Neural cell (in vitro differentiated cells): ENCODE results near the gene MAN2A2. TPM values are rescaled to one million over a fixed set of nuclear protein-coding genes. Genes with fewer than 3 reads are reported as not detected.

Experiments used
- H2AFZ ChIP-seq: fragments of 200-600, 300-800 bp; sonication (generic), shearing (Covaris generic); 2 replicates; pipeline ENCODE4 v1.6.0; 2014; ENCODE audit warnings: low read depth, mild to moderate bottlenecking, antibody characterized with exemption, low read length, moderate library complexity
- H3F3A ChIP-seq: fragments of 200-600 bp; shearing (Covaris generic); 2 replicates; pipeline ENCODE4 v1.6.1; 2016; ENCODE audit warnings: mild to moderate bottlenecking, moderate library complexity, mixed read lengths, antibody characterized with exemption, low read length; ENCODE audit not compliant: insufficient read depth, poor library complexity, severe bottlenecking
- H3K27ac ChIP-seq: fragments of 200-600, 300-800 bp; sonication (generic), shearing (Covaris generic); 2 replicates; pipeline ENCODE4 v1.5.1; 2014; ENCODE audit warnings: mild to moderate bottlenecking, low read length, moderate library complexity
- H3K27me3 ChIP-seq: fragments of 300-800, 200-600 bp; sonication (generic), shearing (Covaris generic); 2 replicates; pipeline ENCODE4 v1.6.0; 2014; ENCODE audit warnings: mild to moderate bottlenecking, low read depth, low read length, moderate library complexity; ENCODE audit not compliant: insufficient read depth
- H3K36me3 ChIP-seq: fragments of 300-800, 200-600 bp; sonication (generic), shearing (Covaris generic); 2 replicates; pipeline ENCODE4 v1.5.1; 2014; ENCODE audit warnings: mild to moderate bottlenecking, antibody characterized with exemption, low read length, moderate library complexity; ENCODE audit not compliant: insufficient read depth
- H3K4me2 ChIP-seq: fragments of 300-800, 200-600 bp; sonication (generic), shearing (Covaris generic); 2 replicates; pipeline ENCODE4 v1.6.0; 2014; ENCODE audit warnings: mild to moderate bottlenecking, low read length
- H3K4me3 ChIP-seq: fragments of 300-800, 200-600 bp; sonication (generic), shearing (Covaris generic); 2 replicates; pipeline ENCODE4 v1.5.1; 2014; ENCODE audit warnings: mild to moderate bottlenecking, low read length, moderate library complexity
- H3K79me2 ChIP-seq: fragments of 200-600 bp; shearing (Covaris generic); replicated peaks from 2 replicates; pipeline ENCODE4 v1.6.0; 2014; ENCODE audit warnings: mild to moderate bottlenecking, low read length, moderate library complexity; ENCODE audit not compliant: insufficient read depth
- H3K9ac ChIP-seq: fragments of 300-800, 200-600 bp; sonication (generic), shearing (Covaris generic); 2 replicates; pipeline ENCODE4 v1.6.1; 2016; ENCODE audit warnings: mild to moderate bottlenecking, low read length, mixed read lengths
- H3K9me2 ChIP-seq: fragments of 200-600 bp; shearing (Covaris generic); 2 replicates; pipeline ENCODE4 v1.6.1; 2016; ENCODE audit warnings: mild to moderate bottlenecking, low read length, mixed read lengths; ENCODE audit not compliant: insufficient read depth
- H3K9me3 ChIP-seq: fragments of 200-600, 300-800 bp; sonication (generic), shearing (Covaris generic); 2 replicates; pipeline ENCODE4 v1.6.1; 2016; ENCODE audit warnings: mild to moderate bottlenecking, mixed run types, low read length, moderate library complexity, mixed read lengths
- H4K20me1 ChIP-seq: fragments of 200-600 bp; shearing (Covaris generic); 2 replicates; pipeline ENCODE4 v1.6.1; 2016; ENCODE audit warnings: mild to moderate bottlenecking, mixed run types; ENCODE audit not compliant: insufficient read depth
- EP300 ChIP-seq: fragments of 450-650 bp; conservative IDR thresholded peaks from 2 replicates; pipeline ENCODE4 v1.6.1; 2014; ENCODE audit warnings: antibody characterized with exemption, mild to moderate bottlenecking, moderate library complexity; ENCODE audit not compliant: poor library complexity, severe bottlenecking
- EZH2 ChIP-seq: fragments of 200-600, 300-800 bp; shearing (Covaris generic), sonication (generic); IDR thresholded peaks from 2 replicates; pipeline ENCODE4 v1.6.1; 2014; ENCODE audit warnings: antibody characterized with exemption, low read length, borderline replicate concordance, mild to moderate bottlenecking; ENCODE audit not compliant: insufficient read depth, poor library complexity, severe bottlenecking
- MXI1 ChIP-seq: fragments of 450-650 bp; conservative IDR thresholded peaks from 2 replicates; pipeline ENCODE4 v1.6.1; 2014; ENCODE audit warnings: antibody characterized with exemption, mild to moderate bottlenecking; ENCODE audit not compliant: poor library complexity, severe bottlenecking
- POLR2AphosphoS5 ChIP-seq: IDR thresholded peaks from 2 replicates; pipeline ENCODE4 v1.6.1; 2012
- RAD21 ChIP-seq: fragments of 450-650 bp; conservative IDR thresholded peaks from 2 replicates; pipeline ENCODE4 v1.6.1; 2014; ENCODE audit warnings: antibody characterized with exemption, mild to moderate bottlenecking, moderate library complexity
- SMC3 ChIP-seq: fragments of 450-650 bp; conservative IDR thresholded peaks from 2 replicates; pipeline ENCODE4 v1.6.1; 2014; ENCODE audit warnings: antibody characterized with exemption, mild to moderate bottlenecking, moderate library complexity; ENCODE audit not compliant: poor library complexity
- TAF1 ChIP-seq: IDR thresholded peaks from 2 replicates; pipeline ENCODE4 v1.6.1; 2012; ENCODE audit warnings: low read depth
- polyA plus RNA-seq: library from polyadenylated mRNA; depleted of rRNA; stranded (reverse); fragments of >200 nt; gene quantifications from 2 replicates; pipeline ENCODE4 v1.2.3, GENCODE V29; 2014
- TF ChIP-seq, protein P1 (sequence below): IDR thresholded peaks from 2 replicates; pipeline ENCODE4 v1.6.1; 2012; ENCODE audit warnings: borderline replicate concordance
- TF ChIP-seq, protein P2 (sequence below): fragments of 450-650 bp; IDR thresholded peaks from 2 replicates; pipeline ENCODE4 v1.5.1; 2014; ENCODE audit warnings: antibody characterized with exemption, mild to moderate bottlenecking, moderate library complexity; ENCODE audit not compliant: poor library complexity, severe bottlenecking

The MAN2A2 gene
- polyA plus RNA-seq, 1 donor from 2014 or later, result 59.8 TPM

DNA sequence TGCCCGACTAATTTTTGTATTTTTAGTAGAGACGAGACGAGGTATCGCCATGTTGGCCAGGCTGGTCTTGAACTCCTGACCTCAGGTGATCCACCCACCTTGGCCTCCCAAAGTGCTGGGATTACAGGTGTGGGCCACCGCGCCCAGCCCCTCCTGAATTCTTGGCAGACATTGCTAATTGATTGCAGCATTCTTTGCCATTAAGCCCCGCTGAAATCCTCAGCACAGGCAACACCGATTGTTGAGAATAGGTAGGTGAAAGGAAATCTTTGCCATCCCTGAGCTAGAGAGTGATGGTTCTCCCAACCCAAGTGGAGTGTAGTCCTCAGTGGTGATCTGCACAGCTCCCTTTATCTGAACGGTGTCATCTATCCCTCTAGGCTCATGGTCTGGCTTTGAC lies 1.6 kb downstream of the MAN2A2 start:
- Histone ChIP-seq H2AFZ (no peak overlapping the region), H3K4me3 (no peak overlapping the region), H4K20me1 (no peaks in the 10 kb centered on the region), H3F3A (no peaks in the 10 kb centered on the region), H3K27me3 (no peaks in the 10 kb centered on the region), H3K4me2 (no peak overlapping the region), H3K9ac (no peak overlapping the region), H3K79me2 (no peaks in the 10 kb centered on the region), H3K9me2 (no peaks in the 10 kb centered on the region), H3K36me3 (peaks cover 7% of the 10 kb centered on the region), H3K27ac (no peak overlapping the region), H3K9me3 (no peaks in the 10 kb centered on the region)
- TF ChIP-seq EZH2 (no peak), EP300 (no peak), RAD21 (no peak), SMC3 (no peak), POLR2AphosphoS5 (no peak), MXI1 (no peak), TAF1 (no peak)
- TF ChIP-seq, protein P1, sequence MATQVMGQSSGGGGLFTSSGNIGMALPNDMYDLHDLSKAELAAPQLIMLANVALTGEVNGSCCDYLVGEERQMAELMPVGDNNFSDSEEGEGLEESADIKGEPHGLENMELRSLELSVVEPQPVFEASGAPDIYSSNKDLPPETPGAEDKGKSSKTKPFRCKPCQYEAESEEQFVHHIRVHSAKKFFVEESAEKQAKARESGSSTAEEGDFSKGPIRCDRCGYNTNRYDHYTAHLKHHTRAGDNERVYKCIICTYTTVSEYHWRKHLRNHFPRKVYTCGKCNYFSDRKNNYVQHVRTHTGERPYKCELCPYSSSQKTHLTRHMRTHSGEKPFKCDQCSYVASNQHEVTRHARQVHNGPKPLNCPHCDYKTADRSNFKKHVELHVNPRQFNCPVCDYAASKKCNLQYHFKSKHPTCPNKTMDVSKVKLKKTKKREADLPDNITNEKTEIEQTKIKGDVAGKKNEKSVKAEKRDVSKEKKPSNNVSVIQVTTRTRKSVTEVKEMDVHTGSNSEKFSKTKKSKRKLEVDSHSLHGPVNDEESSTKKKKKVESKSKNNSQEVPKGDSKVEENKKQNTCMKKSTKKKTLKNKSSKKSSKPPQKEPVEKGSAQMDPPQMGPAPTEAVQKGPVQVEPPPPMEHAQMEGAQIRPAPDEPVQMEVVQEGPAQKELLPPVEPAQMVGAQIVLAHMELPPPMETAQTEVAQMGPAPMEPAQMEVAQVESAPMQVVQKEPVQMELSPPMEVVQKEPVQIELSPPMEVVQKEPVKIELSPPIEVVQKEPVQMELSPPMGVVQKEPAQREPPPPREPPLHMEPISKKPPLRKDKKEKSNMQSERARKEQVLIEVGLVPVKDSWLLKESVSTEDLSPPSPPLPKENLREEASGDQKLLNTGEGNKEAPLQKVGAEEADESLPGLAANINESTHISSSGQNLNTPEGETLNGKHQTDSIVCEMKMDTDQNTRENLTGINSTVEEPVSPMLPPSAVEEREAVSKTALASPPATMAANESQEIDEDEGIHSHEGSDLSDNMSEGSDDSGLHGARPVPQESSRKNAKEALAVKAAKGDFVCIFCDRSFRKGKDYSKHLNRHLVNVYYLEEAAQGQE, result no peak
- TF ChIP-seq, protein P2, sequence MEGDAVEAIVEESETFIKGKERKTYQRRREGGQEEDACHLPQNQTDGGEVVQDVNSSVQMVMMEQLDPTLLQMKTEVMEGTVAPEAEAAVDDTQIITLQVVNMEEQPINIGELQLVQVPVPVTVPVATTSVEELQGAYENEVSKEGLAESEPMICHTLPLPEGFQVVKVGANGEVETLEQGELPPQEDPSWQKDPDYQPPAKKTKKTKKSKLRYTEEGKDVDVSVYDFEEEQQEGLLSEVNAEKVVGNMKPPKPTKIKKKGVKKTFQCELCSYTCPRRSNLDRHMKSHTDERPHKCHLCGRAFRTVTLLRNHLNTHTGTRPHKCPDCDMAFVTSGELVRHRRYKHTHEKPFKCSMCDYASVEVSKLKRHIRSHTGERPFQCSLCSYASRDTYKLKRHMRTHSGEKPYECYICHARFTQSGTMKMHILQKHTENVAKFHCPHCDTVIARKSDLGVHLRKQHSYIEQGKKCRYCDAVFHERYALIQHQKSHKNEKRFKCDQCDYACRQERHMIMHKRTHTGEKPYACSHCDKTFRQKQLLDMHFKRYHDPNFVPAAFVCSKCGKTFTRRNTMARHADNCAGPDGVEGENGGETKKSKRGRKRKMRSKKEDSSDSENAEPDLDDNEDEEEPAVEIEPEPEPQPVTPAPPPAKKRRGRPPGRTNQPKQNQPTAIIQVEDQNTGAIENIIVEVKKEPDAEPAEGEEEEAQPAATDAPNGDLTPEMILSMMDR, result no peak

DNA sequence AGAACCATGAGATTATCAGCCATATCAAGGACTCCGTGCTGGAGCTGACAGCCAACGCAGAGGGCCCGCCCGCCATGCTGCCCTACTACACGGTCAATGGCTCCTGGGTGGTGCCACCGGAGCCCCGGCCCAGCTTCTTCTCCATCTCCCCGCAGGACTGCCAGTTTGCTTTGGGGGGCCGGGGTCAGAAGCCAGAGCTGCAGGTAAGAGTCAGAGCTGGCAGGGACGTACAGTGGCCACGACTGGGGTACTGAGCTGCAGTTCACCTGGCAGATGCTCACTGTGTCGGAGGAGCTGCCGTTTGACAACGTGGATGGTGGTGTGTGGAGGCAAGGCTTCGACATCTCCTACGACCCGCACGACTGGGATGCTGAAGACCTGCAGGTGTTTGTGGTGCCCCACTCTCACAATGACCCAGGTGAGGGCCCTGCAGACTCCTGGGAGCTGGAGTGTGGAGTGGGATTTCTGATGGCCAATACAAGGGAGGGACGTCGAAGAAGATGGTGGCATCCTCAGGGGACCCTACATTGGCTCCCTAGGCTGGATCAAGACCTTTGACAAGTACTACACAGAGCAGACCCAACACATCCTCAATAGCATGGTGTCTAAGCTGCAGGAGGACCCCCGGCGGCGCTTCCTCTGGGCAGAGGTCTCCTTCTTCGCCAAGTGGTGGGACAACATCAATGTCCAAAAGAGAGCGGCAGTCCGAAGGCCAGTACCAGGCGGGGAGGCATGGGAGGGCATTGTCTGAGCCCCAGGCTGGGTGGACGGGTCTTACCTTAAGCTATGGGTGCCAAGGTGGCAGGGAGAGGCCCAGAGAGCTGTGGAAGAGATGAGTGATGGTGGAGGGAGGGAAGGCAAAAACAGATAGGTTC lies 2.4 kb downstream of the MAN2A2 start:
- H3K9me3 ChIP-seq, result no peaks in the 10 kb centered on the region
- H3K27ac ChIP-seq, result no peak overlapping the region
- H2AFZ ChIP-seq, result no peak overlapping the region
- no peak overlapping the region for H3K4me3 ChIP-seq
- no peaks in the 10 kb centered on the region for H3K9me2 ChIP-seq
- no peaks in the 10 kb centered on the region for H3K27me3 ChIP-seq
- H3K36me3 ChIP-seq, result peaks cover 7% of the 10 kb centered on the region
- no peaks in the 10 kb centered on the region for H3K79me2 ChIP-seq
- TF ChIP-seq EP300 (no peak), SMC3 (no peak), RAD21 (no peak), MXI1 (no peak), TAF1 (no peak), POLR2AphosphoS5 (no peak), EZH2 (no peak)
- TF ChIP-seq, protein P1, result no peak
- TF ChIP-seq, protein P2, result no peak
- H4K20me1 ChIP-seq, result no peaks in the 10 kb centered on the region
- no peaks in the 10 kb centered on the region for H3F3A ChIP-seq
- H3K4me2 ChIP-seq, result no peak overlapping the region
- H3K9ac ChIP-seq, result no peak overlapping the region
